SK-N-DZ (cell line): ENCODE results near the gene ARHGAP15.
A peak's percentile ranks its signal among the peaks of the same experiment; 100 is the strongest.

ENCODE experiments used
- DNase-seq: peaks from one replicate; pipeline ENCODE4 v3.0.0-alpha.2; 2015; ENCODE audit warnings: low spot score

ARHGAP15 gene

DNA sequence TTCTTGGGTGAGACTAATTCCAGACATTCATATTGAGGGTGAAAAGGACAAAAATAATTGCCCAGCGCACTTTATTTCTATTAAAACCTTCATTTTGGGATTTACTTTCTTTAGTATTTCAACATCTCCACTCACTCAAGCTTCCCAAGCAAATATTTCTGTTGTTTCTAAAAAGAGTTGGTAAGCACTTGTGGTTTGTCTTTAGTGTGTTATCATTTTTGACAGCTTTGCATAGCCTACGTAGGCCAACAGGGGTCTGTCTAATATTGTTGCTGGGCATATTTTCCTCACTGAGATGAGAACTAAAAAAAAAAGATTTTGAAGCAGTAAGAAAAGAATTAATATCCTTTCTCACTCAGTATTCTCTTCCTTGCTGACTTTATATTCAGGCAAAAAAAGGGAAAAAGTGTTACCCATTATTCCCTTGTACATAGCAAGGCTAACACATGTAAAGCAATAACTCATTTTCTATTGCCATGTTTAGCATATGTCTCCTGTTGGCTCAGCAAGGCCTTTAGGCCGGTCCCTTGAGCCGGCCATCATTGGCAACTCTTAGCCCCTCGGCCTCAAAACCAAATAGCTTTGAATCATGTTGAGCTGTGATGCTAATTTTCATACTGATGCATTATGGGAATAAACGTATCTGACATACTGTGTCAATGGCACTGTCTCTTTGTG is 494.2 kb downstream of the ARHGAP15 start:
- no peak for DNase-seq

DNA sequence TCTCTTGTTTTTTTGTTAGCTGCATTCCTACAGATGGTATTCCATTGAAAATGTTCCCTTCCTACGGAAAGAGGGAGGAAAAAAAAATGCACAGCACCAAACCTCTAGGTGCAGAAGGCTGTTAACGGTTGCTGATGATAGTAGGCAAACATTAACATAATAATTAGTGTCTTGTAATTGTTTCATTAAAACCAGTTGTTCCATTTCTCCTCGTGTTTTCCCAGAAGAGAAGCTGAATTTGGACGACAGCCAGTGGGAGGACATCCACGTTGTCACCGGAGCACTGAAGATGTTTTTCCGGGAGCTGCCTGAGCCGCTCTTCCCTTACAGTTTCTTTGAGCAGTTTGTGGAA is 494.7 kb downstream of the ARHGAP15 start:
- DNase-seq = no peak

DNA sequence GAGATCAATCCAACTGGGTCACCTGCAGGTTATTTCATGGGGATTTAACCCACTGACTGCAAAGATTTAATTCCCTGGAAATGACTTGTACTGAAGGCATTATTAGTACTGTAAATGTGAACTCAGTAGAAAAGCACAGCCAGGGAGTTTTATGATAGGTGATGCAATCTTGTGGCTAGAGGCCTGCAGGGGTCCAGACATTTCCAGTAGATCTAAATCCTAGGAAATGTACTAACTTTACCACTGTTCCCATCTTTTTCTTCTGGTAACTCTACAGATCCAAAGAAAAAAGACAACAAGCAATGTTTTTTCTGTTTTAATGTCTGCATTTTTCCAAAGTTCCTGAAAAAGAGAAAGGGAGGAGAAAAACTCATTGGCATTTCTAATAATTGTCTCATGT is 500.1 kb downstream of the ARHGAP15 start:
- no peak for DNase-seq

DNA sequence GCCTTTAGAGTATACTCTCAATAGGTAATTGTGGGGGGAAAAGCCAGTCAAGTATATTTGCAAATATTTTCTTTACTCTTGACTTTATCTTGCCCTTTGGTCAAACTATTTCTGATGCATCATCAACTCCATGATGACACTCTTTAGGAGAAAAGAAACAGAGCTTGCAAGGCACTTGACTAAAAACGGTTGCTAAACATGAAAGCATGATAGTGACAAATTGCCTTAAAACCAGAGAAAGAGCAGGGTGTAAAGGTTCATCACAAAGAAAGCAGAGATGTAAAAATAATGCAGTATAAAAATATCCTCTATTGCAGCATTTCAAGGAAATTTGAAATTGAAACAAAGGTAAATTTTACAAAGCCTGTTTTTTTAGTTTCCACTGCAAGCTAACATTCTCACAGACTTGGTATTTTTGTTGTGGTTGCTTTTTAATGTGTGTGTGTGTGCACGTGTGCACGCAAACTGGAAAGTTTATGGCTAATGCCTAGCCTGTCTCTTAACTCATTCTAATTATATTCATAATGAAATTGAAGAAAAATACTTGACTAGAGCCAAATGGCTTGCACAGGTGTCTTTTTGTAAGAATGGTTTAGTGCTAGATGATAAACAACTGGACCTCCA is 503.6 kb downstream of the ARHGAP15 start:
- no peak for DNase-seq

DNA sequence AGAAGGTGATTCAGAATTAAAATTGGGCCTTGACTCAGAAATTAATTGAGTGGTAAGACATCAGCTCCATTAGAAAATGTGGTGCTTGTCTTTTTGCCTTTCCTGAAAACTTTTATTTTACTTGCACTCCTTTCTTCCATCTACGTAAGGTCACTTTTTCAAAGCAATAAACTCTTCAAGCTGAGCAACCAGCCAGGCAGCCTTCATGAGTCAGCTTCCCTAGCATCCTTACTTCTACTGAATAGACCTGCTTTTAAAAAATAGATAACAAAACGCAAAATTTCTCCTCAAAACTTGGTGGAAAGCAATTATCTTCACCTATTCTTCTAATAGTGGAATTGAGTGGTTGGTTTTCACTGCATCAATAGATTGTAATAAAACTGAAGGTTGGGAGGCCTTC is 504.2 kb downstream of the ARHGAP15 start:
- DNase-seq = no peak

- DNase-seq = no peak
Measured at GRCh38 chr2:143635302-143635701, 506.1 kb downstream of the ARHGAP15 start.

DNA sequence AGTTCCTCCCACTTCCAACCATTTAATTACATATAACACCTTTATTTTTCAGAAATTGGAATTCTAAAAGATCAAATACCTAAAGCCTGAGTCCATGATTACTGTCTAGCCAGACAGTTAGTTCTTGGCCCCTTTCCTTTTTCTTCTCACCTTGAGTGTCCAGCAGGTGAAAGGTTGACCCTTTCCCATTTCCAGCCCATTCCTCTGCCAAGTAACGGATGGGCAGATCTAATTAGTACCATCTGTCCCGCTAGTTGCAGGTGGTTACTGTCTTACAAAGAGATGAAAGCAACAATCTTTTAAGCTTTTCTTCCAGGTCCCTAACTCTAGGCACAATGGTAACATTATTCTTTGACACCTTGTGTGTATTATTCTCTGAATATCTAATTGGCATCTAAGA is 506.7 kb downstream of the ARHGAP15 start:
- no peak for DNase-seq

DNA sequence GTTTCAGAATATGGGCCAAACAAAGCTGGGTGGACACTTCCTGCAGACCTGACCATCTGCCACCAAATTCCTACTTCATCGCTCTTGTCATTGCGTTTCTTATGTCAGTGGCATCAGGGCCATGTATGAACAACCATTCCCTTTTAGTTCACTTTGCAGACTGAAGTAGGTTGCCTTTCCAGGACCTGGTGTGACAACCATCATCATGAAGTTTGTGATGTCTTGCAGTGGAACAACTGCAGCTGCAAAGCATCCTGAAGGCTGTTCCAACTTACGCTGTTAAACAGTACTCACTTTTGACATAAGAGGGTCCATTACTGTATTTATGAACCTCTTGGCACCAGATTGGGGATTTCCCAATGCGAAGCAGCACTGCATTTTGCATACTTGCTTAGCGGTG is 511.6 kb downstream of the ARHGAP15 start:
- no peak for DNase-seq

DNA sequence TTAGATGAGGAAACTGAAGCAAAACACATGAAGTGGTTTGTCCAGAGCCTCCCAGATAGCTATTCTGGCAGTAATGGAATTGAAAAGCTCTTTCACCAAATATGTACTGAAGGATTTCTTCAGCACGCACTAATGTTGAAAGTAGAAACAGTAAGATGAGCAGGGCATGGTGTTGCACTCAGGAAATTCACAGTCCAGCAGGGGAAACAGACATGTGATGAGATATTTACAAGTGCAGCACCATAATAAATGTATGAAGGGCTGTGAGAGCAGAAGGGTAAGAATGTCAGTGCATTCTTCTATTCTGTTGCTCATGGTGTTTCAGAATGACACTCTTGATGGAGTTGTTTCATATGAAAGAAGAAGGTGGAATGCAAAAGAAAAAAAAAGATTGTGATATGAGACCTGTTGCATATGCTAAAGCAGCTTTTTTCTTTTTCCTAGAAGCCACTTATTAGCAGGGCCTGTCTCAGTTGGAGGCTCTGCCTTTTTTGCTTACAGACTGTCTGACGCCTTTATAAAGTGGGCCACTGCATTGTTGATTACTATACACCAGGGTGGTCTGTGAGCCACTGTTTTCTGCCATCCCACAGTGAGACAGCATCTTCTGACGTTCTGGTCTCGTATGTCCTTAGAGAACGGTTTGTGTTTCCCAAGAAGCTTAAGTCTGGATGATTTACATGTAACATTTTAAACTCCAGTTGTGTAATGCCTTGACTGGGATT is 516.9 kb downstream of the ARHGAP15 start:
- no peak for DNase-seq

GRCh38 chr2:143649226-143649740 is 520.1 kb downstream of the ARHGAP15 start:
- no peak for DNase-seq

GRCh38 chr2:143652692-143653091 is 523.5 kb downstream of the ARHGAP15 start:
- no peak for DNase-seq

DNA sequence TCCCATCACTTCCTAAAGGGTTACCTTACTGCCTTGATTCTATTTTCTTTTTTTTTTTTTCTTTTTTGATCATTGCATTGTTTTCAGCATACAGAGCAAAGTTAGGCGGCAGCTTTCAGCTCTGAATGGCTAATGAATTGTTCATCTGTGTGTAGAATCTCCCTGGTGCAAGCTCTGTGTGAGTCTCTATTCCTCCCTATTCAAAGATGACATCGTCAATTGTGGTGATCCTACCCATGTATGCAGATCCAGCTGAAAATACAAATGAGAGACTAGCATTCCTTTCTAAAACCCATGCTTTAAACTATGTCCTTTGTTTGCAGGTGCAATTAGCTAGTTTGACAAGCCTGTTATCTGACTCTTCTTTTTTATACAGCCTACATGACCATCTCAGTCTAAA is 539.0 kb downstream of the ARHGAP15 start:
- DNase-seq = no peak

DNA sequence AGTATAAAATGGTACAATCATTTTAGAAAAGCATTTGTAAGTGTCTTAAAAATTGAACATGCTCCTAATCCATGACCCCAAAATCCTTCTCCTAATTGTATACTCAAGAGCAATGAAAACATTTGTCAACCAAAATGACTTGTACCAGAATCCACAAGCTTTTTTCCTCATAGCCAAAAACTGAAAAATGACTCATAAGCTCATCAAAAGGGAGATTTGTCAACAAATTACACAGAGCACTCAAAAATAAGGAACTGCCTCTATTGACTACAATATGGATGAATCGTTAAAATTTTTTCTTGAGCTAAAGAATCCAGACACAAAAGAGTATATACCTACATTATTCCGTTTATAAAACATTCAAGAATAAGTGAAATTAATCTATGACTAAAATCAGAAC is 544.8 kb downstream of the ARHGAP15 start:
- DNase-seq = no peak

DNA sequence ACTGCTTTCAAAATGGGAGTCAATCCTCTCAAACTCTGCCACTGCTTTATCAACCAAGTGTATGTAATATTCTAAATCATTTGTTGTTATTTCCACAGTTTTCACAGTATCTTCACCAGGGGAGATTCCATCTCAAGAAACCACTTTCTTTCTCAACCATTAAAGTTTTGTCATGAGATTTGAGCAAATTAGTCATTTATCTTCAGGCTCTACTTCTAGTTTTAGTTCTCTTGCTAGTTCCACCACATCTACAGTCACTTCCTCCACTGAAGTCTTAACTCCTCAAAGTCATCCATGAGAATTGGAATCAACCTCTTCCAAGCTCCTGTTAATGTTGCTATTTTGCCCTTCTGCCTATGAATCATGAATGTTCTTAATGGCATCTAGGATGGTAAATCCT is 545.8 kb downstream of the ARHGAP15 start:
- DNase-seq = no peak

GRCh38 chr2:143679617-143680016 is 550.4 kb downstream of the ARHGAP15 start:
- DNase-seq = no peak

GRCh38 chr2:143680885-143681405 is 551.7 kb downstream of the ARHGAP15 start:
- no peak for DNase-seq

DNA sequence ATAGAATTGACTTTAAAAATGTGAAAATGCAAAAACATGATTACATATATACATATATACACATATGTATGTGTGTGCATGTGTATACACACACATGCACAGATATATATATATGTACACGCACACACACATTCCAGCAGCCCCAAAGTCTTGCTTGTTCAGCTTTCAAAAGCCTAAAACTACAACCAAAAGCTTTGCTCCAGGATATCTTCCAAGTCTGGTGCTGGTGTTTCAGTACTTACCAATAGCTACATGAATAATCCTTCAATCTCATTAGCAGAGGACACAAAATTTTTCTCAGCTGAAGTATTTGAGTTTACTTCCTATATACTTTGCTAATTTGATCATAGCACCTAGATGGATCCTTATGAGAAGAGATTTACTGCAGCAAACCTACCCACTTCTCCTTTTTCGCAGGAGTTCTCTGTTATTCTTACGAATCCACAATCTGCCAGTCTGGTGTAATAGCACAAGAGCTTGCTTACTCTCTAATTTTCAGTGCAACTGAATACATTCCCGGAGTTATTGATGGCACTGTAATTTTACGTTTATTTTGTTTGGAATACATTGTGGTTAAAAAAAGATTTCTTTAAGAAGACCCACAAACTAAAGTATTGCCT is 553.3 kb downstream of the ARHGAP15 start:
- no peak for DNase-seq

DNA sequence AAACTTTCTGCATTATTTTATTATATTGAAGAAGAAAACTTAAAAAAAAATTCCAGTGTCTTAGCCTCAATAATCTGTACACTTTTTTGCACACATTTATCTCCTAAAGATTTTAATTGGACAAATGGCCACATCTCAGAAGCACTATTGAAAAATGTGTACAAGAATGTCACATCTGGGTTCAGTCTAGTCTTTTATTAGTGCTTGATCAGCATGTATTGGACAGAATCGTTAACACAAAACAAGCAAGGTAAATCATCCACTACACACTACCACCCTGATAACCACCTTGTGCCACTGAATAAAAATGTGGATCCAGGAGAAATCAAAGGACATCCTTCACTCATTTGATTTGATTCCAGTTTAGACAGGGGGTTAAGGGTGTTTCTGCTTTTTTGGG is 554.8 kb downstream of the ARHGAP15 start:
- DNase-seq = no peak

- DNase-seq = peak; percentile 35
Measured at GRCh38 chr2:143684551-143685320, 555.5 kb downstream of the ARHGAP15 start.

- DNase-seq = peak; percentile 97
Measured at GRCh38 chr2:143685421-143686078, 556.3 kb downstream of the ARHGAP15 start.
